Measurements from ENCODE around the gene GABRR2. TPM values are rescaled to one million over a fixed set of nuclear protein-coding genes. Genes with fewer than 3 reads are reported as not detected.

Gene GABRR2
- total RNA-seq, 1 donor from 2014 or later = 0.78 TPM

Other genes with a start within 250 kb of the GABRR2 start
- 60.7 and 66.0 TPM in 2 replicates for gene PNRC1, start 234.5 kb downstream of the GABRR2 start, total RNA-seq
- gene SRSF12, start 197.2 kb downstream of the GABRR2 start, total RNA-seq = 0.07 and 0.09 TPM in 2 replicates
- 14.8 and 15.3 TPM in 2 replicates for gene PM20D2, start 169.2 kb downstream of the GABRR2 start, total RNA-seq
- not detected in 2 replicates for gene GABRR1, start 97.9 kb downstream of the GABRR2 start, total RNA-seq
- gene UBE2J1, start 37.4 kb upstream of the GABRR2 start, total RNA-seq = 34.4 and 34.8 TPM in 2 replicates
- 6.3 and 7.2 TPM in 2 replicates for gene RRAGD, start 97.0 kb upstream of the GABRR2 start, total RNA-seq
- 2.2 TPM in 2 replicates for gene ANKRD6, start 117.9 kb upstream of the GABRR2 start, total RNA-seq